GM15510 (cell line): ENCODE measurements around the gene GLIS1.

Source experiments
- POLR2A ChIP-seq: IDR thresholded peaks from 3 replicates; pipeline ENCODE4 v1.6.1; 2011; ENCODE audit warnings: borderline replicate concordance; ENCODE audit not compliant: insufficient read length; ENCODE audit errors: extremely low read depth

GLIS1 gene

DNA sequence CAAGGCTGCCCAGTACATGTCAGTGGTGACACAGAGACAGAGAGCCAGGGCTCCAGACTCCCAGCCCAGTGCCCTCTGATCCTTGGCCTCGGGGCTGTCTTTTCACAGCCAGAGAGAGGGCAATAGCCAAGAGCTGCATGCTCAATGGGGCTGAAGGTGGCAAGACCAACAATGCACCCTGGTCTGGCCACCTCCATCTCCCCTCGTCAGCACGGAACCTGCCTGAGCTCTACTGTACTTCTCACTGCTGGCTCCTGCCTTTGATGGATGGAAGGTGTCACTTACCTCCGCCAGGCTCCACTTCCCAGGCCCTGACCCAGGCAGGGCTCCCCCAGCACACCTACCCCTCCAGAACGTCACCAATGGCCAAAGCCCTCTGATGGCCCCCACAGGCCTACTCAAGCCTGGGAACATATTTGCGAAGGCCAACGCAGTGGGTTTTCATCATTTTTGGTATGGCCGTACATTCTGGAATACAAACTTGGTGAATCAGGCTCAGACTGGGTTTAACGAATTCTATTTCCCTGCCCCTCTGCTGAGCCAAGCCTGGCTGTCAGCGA is 191.7 kb downstream of the GLIS1 start:
- no peak for TF ChIP-seq POLR2A

DNA sequence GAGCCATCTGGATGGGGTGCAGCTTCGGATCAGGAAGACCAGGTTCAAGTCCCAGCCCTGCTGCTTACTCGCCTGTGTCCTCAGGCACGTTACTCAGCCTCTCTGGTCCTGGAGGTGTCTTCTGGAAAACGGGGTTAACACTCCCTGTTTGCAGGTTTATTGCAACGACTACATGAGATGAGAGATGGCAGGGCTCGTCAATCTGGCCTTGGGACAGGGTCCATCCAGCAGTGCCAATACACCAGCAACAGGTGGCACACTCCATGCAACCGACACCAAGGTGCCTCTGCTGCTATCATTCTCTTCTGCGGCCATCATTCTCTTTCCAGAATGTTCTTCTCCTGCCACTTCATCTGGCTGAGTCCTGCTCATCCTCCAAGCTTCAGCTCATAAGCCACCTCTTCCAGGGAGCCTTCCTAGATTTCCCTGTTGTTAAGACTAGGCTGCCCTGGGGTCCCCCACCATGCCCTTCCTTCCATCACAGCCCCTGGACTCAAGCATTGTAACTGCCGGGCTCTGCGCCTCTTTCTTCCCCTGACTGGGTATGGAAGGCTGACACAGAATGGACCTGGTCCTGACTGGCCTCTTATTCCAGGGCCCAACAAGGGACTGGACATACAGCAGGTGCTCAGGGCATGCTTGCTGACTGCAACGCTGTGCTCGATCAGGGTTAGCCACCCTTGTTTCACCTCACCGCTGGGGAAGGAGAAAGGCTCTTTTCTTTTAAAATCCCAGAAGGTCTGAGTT is 192.4 kb downstream of the GLIS1 start:
- TF ChIP-seq POLR2A = no peak

DNA sequence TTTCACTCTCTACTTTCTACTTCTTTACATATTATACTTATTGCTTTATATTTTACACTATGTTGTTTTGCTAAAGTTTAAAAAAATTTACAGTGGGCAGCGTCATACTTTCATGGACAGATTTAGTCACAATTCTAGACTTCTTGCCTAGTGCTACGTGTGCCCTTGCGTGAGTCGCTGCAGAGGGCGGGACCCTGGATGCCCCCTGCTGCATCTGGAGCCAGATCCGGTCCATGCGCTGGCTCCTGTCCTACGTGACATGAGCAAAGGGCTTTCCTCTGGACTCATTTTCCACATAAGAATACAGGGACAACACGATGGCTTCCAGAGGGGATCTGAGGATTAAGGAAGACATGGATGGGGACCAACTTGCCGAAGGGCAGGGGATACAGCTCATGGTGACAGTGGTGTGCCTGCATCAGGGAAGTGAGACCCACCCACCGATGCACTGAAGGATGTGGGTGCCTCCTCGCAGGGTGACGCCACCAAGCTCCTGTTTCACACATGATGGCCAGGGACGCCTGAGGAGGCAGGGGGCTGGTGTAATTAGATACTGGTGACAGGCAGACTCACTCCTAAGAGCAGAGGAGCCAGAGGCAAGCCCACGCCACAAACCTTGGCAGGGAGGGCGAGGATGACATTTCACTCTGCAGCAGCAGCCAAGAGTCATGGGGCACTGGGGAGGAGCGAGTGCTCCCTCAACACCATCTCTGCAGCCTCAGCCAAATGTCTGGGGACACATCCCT is 193.1 kb downstream of the GLIS1 start:
- no peak for TF ChIP-seq POLR2A

DNA sequence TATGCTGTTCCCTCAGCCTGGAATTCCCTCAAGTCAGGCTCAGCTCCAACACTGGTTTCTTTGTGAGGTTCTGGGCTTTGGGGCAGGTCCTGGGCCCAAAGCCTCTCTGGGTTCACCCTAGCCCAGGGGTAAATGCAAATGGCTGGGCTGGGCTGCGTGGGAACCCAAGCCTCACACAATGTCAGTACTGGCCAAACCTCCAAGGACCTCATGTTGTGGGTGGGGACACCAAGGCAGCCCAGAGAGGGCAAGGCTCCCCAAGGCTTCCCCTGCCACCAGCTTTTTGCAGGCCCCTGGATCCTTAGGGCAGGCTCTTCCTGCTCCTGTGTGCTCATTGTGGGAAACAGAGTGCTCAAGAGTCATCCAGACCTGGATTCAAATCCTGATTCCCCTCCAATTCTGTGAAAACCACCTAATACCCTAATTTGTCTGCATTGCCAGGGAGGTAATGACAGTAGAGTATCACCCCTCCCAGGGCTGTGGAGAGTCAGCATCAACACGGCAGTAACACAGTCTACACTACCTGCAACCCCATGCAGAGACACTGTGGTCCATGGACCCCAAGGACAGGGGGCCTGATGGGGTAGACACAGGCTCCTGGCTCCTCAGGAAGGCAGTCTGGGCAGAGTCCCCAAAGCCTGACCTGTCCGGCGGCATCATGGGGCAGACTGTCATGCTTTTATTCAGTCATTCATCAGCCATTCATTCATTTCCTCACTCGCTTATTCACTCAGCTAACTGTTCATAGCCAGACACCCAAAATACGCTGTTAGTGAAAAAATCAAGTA is 194.0 kb downstream of the GLIS1 start:
- TF ChIP-seq POLR2A = no peak

DNA sequence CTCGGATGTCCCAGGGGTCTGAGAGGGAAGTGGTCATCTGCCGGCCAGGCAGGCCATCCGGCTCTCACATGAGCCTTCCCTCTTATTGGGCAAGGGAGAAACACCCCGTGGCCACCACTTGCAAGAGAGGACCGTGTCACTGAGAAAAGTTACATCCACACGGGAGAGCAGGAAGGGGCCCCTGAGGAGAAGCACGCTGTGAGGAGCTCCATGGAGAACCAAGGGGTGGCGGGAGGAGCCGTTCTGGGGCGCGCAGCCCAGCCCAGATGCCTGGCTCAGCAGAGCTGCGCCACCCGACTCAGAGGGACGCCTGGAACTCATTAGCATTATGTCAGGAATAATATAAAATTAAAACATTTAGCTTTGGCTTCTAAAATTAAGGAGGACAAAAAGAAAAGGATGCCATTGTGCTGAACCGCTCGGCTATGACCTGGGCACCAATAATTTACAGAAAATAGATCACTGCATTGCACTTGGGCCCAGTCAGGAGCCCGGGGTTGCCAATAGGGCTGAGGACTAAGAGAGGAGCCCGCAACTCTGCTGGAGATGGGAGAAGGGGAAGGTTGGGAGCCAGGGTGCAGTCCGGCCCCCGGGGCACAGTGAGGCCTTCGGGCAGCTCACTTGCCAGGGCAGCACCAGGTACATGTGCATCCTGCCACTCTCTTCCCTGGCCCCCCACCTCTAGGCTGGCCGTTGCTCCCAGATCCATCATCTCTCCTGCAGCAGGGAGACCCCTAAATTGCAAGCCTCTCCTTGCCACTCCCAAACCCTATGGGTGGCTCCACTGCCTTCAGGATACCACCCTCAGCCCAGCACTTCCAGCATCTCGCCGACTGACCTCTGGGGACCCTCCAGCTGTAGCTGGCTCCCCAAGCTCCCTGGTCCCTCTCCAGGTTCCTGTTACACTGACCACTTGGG is 194.9 kb downstream of the GLIS1 start:
- TF ChIP-seq POLR2A = no peak

DNA sequence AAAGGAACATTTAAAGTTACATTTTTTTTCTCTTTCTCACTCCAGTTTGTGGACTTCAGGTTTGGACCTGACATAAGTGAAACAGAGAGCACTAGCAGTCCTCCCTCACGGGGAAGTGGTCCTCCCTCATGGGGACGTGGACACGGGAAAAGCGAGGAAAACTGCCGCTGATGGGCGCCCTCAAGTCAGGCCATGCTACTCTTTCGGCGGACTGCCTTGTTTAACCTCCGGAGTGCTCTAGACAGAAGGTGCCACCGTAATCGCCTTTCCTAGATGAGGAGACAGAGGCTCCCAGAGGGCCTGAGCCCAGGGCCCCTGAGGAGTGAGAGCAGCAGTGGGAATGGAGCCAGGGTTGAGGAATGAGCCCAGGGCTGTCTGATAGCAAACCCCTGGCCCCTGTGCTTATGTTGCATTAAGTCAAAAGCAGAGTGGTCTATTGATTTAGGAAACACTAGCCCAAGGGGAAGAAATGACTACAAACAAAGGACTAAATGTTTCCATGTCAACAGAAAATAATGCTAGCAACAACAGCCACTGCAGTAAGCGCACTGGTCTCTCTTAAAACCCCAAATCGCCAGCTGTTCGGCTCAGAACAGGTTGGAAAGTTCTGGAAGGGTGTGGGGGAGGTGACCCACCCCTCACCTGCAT is 195.7 kb downstream of the GLIS1 start:
- TF ChIP-seq POLR2A = no peak

DNA sequence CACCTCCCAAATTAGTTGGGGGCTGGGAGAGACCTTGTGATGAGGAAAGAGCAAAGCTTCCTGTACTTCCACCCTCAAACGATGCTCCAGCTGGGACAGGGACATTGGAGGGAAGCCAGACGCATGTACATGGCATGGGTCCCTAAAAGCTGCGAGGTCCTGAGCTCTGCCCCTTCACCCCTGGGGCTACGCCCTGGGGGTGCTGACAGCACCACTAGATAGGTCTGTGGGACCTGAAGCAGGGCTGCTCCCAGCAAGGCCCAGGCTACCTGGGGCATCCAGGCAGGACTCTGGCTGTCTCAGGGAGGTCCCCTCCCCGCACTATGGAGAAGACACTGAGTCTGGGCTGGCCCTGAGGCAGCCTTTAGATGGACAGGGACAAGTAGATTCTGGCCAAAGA is 196.4 kb downstream of the GLIS1 start:
- TF ChIP-seq POLR2A = no peak

DNA sequence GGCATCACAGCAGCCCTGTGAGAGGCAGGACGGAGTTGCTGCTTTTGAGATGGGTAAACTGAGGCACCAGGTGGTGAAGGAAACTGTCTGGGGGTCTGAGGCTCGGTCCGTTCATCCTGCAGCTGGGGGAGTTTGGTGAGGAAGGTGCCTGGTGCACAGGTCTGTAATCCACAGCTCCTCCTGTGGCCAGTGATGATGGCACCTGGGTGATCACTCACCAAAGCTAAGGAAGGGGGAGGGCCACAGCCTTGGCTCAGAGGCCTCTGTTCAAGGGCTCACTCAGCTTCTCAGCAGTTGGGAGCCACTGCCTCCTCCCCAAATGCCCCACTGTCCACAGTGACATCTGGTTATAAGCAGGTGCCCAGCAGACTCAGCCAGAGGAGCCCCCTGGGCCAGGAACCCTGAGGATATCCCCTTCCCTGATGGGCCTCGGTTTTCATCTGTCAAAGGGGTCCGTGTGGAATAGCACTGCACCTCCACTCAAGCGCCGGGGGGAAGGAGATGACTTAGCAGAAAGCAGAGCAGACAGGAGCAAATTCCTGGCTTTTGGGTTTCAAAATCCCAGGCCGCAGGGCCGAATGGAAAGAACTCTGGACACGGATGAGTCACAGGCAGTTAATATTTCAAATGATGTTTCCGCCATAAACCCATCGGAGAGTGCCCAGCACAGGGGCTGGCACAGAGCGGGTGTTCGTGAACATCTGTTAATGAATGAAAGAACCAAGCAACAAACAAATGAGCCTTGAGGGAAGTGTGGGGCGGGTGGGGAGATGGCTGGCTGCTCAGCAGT is 197.0 kb downstream of the GLIS1 start:
- TF ChIP-seq POLR2A = no peak

DNA sequence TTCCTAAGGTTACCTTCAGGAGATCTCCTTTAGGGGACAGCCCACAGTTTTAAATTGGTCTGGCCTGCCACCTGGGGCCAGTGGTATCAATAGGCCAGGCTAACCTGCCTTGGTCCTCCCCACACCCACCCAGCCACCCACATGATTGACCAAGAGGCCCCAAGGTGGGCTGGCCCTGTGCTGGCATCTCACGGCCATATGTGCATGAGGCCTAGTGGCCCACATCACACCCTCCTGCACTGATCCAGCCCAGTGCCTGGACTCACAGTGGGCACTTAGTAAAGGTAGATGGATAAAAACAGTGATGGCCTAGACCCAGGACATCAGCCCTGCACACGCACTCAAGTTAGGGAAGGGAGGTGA is 197.7 kb downstream of the GLIS1 start:
- no peak for TF ChIP-seq POLR2A

DNA sequence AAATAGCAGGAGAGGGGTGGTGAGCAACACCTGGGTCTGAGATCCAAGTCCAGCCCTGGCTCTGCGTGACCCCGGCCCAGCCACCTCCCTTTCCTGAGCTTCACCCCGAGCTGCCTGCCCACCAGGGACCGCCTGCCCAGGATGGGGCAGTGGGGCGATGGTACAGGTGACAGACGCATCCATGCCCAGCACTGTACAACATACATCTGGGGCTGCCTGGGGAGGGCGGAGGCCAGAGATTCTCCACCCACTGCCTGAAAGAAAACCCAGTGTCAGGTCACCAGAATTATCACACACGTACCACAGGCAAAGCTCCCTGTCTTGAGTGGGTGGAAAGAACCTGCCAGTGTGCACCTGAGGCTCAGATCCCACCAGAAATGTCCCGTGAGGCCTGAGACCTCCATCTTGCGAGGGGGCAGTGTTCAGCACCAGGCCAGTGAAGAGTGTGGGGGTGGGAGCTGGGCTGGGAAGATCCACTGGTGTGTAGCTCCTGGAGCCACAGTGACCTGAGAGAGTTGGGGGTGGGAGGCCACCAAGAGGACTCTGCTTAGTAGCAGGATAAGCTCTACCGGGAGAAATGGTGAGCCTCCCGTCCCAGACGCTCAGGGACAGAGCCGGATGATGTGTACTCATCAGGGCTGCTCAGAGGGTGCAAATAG is 198.2 kb downstream of the GLIS1 start:
- TF ChIP-seq POLR2A = no peak

DNA sequence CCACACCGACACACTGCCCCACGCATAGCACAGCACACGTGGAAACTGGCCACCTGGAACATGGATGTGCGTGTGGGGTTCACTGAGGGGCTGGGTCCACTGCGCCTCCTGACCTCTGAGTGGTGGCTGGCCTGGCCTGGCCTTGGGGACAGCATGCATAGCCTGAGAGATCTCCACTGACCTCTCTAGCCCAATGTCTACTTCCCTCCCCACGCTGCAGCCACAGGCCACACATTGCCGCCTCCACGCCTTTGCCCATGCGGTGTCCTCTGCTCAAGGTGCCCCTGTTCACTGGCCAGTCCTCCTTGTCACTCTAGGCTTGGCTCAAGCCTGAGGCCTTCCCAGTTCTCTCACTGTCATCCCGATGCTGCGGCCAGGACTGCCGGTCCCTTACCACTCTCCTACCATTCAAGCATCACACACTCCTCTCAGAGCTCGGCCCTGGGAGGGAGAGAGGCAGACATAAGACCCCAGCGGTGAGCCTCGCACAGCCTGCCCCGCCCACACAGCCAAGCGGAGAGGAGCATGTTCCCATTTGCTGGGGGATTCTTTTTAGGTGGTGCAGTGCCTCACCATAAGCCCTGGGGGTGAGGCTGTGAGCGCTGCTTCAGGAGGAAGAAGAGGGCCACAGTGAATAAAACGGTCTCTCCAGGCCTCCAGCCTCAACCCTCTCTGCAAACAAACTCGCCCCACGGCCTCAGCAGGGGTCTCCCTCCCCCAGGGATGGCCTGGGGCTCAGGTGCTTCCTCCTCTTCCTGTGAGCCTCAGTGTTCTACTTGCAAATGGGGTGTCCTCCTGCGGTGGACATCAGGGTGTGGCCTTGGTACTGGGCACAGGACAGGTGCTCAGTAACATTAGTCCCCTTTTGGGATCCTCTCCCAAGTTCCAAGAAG is 199.0 kb downstream of the GLIS1 start:
- TF ChIP-seq POLR2A = no peak

DNA sequence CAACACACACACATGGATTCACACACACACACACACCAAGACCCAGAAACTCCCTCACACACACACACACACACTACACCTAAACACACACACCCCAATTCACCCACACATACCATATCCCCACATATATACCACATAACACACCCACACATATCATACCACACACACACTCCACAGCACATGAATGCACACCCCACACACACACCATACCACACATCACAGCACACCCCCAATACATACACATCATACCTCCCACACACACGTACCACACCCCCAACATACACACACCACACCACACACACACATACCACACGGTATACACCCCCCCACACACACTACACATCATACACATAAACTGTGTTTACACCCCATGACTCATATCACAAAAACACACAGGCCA is 199.7 kb downstream of the GLIS1 start:
- no peak for TF ChIP-seq POLR2A

DNA sequence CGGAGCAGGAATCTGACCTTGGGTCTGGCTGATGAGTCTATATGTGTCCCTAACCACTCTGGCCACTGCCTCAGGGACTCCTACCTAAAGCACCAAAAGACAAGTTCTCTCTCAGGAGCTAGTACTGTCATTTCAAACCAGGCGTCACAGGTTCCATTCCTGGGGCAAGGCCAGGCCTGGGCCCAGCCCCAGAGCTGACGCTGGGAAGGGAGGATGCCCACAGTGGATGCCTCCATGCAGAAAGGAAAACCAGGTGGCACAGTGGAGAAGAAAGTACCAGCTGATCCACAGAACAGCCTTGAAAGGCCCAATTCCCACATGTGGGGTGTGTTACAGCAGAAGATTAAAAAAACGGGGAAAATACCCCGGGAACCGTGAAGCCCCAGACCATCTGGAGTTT is 202.4 kb downstream of the GLIS1 start:
- no peak for TF ChIP-seq POLR2A
